ENCODE data around the gene GLI3.

The GLI3 gene

GRCh38 chr7:42192066-42192465 is 44.9 kb downstream of the GLI3 start:
- TF ChIP-seq PAX5 (IDR thresholded peaks at IDR 0.05; ENCODE audit: insufficient read depth, low read length, severe bottlenecking), result no peak
- no peak for TF ChIP-seq POLR2A (IDR thresholded peaks at IDR 0.05; ENCODE audit: low read depth, low read length)
- TF ChIP-seq POU2F2 (IDR thresholded peaks at IDR 0.05; ENCODE audit: low read depth, low read length), result no peak
- no peak for TF ChIP-seq SPI1 (IDR thresholded peaks at IDR 0.05; ENCODE audit: low read depth, low read length)
- no peak for TF ChIP-seq POLR2AphosphoS5 (IDR thresholded peaks at IDR 0.05; ENCODE audit: low read depth, low read length)
- no peak for TF ChIP-seq TAF1 (IDR thresholded peaks at IDR 0.05; ENCODE audit: low read depth, low read length)
- FAIRE-seq, result no peak

GRCh38 chr7:42189535-42189934 is 47.5 kb downstream of the GLI3 start:
- no peak for TF ChIP-seq POLR2A (IDR thresholded peaks at IDR 0.05; ENCODE audit: low read depth, low read length)
- no peak for TF ChIP-seq PAX5 (IDR thresholded peaks at IDR 0.05; ENCODE audit: insufficient read depth, low read length, severe bottlenecking)
- TF ChIP-seq POLR2AphosphoS5 (IDR thresholded peaks at IDR 0.05; ENCODE audit: low read depth, low read length), result no peak
- no peak for TF ChIP-seq TAF1 (IDR thresholded peaks at IDR 0.05; ENCODE audit: low read depth, low read length)
- TF ChIP-seq SPI1 (IDR thresholded peaks at IDR 0.05; ENCODE audit: low read depth, low read length), result no peak
- TF ChIP-seq POU2F2 (IDR thresholded peaks at IDR 0.05; ENCODE audit: low read depth, low read length), result no peak
- no peak for DNase-seq (ENCODE audit: insufficient read length, low spot score)
- FAIRE-seq, result no peak

More at GRCh38 chr7:42192066-42192465, 44.9 kb downstream of the GLI3 start:
- DNase-seq (ENCODE audit: insufficient read length, low spot score), result no peak

- DNase-seq (ENCODE audit: insufficient read length, low spot score), result no peak
- no peak for FAIRE-seq
- TF ChIP-seq POLR2A (IDR thresholded peaks at IDR 0.05; ENCODE audit: low read depth, low read length) (no peak), TAF1 (IDR thresholded peaks at IDR 0.05; ENCODE audit: low read depth, low read length) (no peak), SPI1 (IDR thresholded peaks at IDR 0.05; ENCODE audit: low read depth, low read length) (no peak), POLR2AphosphoS5 (IDR thresholded peaks at IDR 0.05; ENCODE audit: low read depth, low read length) (no peak), POU2F2 (IDR thresholded peaks at IDR 0.05; ENCODE audit: low read depth, low read length) (no peak), PAX5 (IDR thresholded peaks at IDR 0.05; ENCODE audit: insufficient read depth, low read length, severe bottlenecking) (no peak)
Measured at GRCh38 chr7:42186151-42186550, 50.9 kb downstream of the GLI3 start.

DNA sequence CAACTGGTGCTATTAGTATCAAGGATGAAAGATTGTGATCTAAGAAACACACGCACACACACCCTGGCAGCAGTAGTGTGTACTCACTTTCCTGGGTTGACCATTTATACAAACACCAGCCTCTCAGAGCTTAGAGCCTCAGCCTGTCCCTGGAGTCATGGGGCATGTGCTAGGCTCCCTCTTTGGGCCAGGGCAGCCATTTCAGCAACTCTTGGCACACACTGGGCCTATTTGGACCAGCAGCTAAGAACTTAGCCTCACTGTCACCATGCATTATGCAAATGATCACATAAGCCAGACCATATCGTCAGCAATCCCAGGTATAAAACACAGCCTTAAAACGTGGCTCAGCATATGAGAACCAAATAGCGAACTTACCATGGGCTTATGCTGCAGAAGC is 51.3 kb downstream of the GLI3 start:
- FAIRE-seq, result no peak
- no peak for DNase-seq (ENCODE audit: insufficient read length, low spot score)
- no peak for TF ChIP-seq SPI1 (IDR thresholded peaks at IDR 0.05; ENCODE audit: low read depth, low read length)
- TF ChIP-seq TAF1 (IDR thresholded peaks at IDR 0.05; ENCODE audit: low read depth, low read length), result no peak
- TF ChIP-seq POLR2A (IDR thresholded peaks at IDR 0.05; ENCODE audit: low read depth, low read length), result no peak
- no peak for TF ChIP-seq POU2F2 (IDR thresholded peaks at IDR 0.05; ENCODE audit: low read depth, low read length)
- TF ChIP-seq POLR2AphosphoS5 (IDR thresholded peaks at IDR 0.05; ENCODE audit: low read depth, low read length), result no peak
- TF ChIP-seq PAX5 (IDR thresholded peaks at IDR 0.05; ENCODE audit: insufficient read depth, low read length, severe bottlenecking), result no peak

DNA sequence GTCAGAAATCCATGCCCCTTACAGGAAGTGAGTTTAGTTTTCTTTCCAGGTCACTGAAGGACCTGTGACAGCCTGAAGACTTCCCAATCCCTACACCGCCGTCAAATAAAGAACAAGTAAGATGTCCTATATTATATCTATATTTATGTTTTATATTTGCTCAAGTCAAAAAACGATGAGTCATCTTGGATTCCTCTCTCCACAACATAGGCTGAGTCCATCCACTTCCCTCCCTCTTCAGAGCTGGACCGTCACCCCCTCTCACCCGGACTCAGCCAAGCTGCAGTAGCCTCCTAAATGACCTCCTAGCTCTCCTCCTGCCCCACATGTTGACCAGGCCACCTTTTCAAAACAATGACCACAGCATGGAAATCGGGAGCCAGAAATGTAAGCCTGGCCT is 53.5 kb downstream of the GLI3 start:
- no peak for TF ChIP-seq POLR2AphosphoS5 (IDR thresholded peaks at IDR 0.05; ENCODE audit: low read depth, low read length)
- no peak for TF ChIP-seq TAF1 (IDR thresholded peaks at IDR 0.05; ENCODE audit: low read depth, low read length)
- no peak for TF ChIP-seq SPI1 (IDR thresholded peaks at IDR 0.05; ENCODE audit: low read depth, low read length)
- TF ChIP-seq POU2F2 (IDR thresholded peaks at IDR 0.05; ENCODE audit: low read depth, low read length), result no peak
- TF ChIP-seq PAX5 (IDR thresholded peaks at IDR 0.05; ENCODE audit: insufficient read depth, low read length, severe bottlenecking), result no peak
- TF ChIP-seq POLR2A (IDR thresholded peaks at IDR 0.05; ENCODE audit: low read depth, low read length), result no peak
- FAIRE-seq, result no peak
- no peak for DNase-seq (ENCODE audit: insufficient read length, low spot score)

- no peak for FAIRE-seq
- TF ChIP-seq POLR2AphosphoS5 (IDR thresholded peaks at IDR 0.05; ENCODE audit: low read depth, low read length) (no peak), SPI1 (IDR thresholded peaks at IDR 0.05; ENCODE audit: low read depth, low read length) (no peak), TAF1 (IDR thresholded peaks at IDR 0.05; ENCODE audit: low read depth, low read length) (no peak), POU2F2 (IDR thresholded peaks at IDR 0.05; ENCODE audit: low read depth, low read length) (no peak), POLR2A (IDR thresholded peaks at IDR 0.05; ENCODE audit: low read depth, low read length) (no peak), PAX5 (IDR thresholded peaks at IDR 0.05; ENCODE audit: insufficient read depth, low read length, severe bottlenecking) (no peak)
- DNase-seq (ENCODE audit: insufficient read length, low spot score), result no peak
Measured at GRCh38 chr7:42181566-42181965, 55.4 kb downstream of the GLI3 start.

DNA sequence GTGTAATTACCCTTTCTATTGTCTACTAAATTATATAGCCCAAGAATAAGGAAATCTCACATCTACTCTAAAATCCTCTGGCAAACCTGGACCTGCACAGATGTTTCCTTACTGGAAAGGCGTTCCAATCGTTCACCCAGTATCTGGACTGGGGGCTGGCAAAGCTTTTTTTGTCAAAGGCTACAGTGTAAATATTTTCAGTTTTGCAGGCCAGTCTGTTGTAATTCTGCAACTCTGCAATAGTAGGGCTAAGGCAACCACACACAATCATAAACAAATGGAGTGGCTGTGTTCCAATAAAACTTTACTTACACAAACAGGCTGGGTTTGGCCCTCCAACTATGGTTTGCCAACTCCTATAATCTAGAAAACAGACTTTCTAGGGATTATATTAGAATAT is 56.2 kb downstream of the GLI3 start:
- no peak for FAIRE-seq
- TF ChIP-seq SPI1 (IDR thresholded peaks at IDR 0.05; ENCODE audit: low read depth, low read length), result no peak
- no peak for TF ChIP-seq POU2F2 (IDR thresholded peaks at IDR 0.05; ENCODE audit: low read depth, low read length)
- TF ChIP-seq TAF1 (IDR thresholded peaks at IDR 0.05; ENCODE audit: low read depth, low read length), result no peak
- TF ChIP-seq POLR2AphosphoS5 (IDR thresholded peaks at IDR 0.05; ENCODE audit: low read depth, low read length), result no peak
- no peak for TF ChIP-seq POLR2A (IDR thresholded peaks at IDR 0.05; ENCODE audit: low read depth, low read length)
- TF ChIP-seq PAX5 (IDR thresholded peaks at IDR 0.05; ENCODE audit: insufficient read depth, low read length, severe bottlenecking), result no peak
- no peak for DNase-seq (ENCODE audit: insufficient read length, low spot score)

DNA sequence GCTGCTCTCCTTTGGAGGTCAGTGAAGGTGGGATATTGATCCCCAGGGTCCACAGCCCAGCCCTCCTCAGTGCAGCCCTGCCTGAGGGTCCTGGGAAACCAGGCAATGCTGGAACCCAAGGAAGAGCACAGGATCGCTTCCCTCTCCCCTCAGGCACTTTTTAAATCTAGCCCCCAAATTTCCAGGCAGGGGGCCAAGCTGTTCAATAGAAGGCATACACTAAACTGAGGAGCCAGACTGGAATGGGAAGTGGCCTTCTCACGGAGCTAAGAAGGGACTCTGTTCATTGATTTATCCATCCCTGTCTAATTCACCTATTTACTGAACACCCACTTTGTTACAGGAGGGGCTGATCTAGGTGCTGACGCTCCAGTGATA is 60.3 kb downstream of the GLI3 start:
- no peak for TF ChIP-seq PAX5 (IDR thresholded peaks at IDR 0.05; ENCODE audit: insufficient read depth, low read length, severe bottlenecking)
- no peak for TF ChIP-seq SPI1 (IDR thresholded peaks at IDR 0.05; ENCODE audit: low read depth, low read length)
- no peak for TF ChIP-seq POLR2AphosphoS5 (IDR thresholded peaks at IDR 0.05; ENCODE audit: low read depth, low read length)
- TF ChIP-seq TAF1 (IDR thresholded peaks at IDR 0.05; ENCODE audit: low read depth, low read length), result no peak
- no peak for TF ChIP-seq POU2F2 (IDR thresholded peaks at IDR 0.05; ENCODE audit: low read depth, low read length)
- no peak for TF ChIP-seq POLR2A (IDR thresholded peaks at IDR 0.05; ENCODE audit: low read depth, low read length)
- FAIRE-seq (no peak), DNase-seq (ENCODE audit: insufficient read length, low spot score) (no peak)

- no peak for DNase-seq (ENCODE audit: insufficient read length, low spot score)
Measured at GRCh38 chr7:42175834-42176723, 60.9 kb downstream of the GLI3 start.

More at GRCh38 chr7:42175834-42176723, 60.9 kb downstream of the GLI3 start:
- no peak for FAIRE-seq
- TF ChIP-seq SPI1 (IDR thresholded peaks at IDR 0.05; ENCODE audit: low read depth, low read length) (no peak), TAF1 (IDR thresholded peaks at IDR 0.05; ENCODE audit: low read depth, low read length) (no peak), POU2F2 (IDR thresholded peaks at IDR 0.05; ENCODE audit: low read depth, low read length) (no peak), POLR2A (IDR thresholded peaks at IDR 0.05; ENCODE audit: low read depth, low read length) (no peak), POLR2AphosphoS5 (IDR thresholded peaks at IDR 0.05; ENCODE audit: low read depth, low read length) (no peak), PAX5 (IDR thresholded peaks at IDR 0.05; ENCODE audit: insufficient read depth, low read length, severe bottlenecking) (no peak)
